Activated CD8-positive, alpha-beta T cell treated with anti-CD3 and anti-CD28 coated beads for 36 hours (primary cell): ENCODE data around the gene EFNA4. TPM values are rescaled to one million over a fixed set of nuclear protein-coding genes. Genes with fewer than 3 reads are reported as not detected.

Source experiments
- ATAC-seq: fragments of 200-7000 bp; cut with Tn5 transposase; one replicate; pipeline ENCODE4 v1.10.0; 2021; ENCODE audit warnings: mild to moderate bottlenecking, moderate library complexity
- CTCF ChIA-PET: fragments of 350-600 bp; sonication (Branson Sonifier 250); formaldehyde crosslinking; loops from one replicate; lab custom pipeline; 2021; ENCODE audit warnings: antibody characterized with exemption; lab: Charles Lee
- POLR2A ChIA-PET: fragments of 350-600 bp; sonication (Branson Sonifier 250); formaldehyde crosslinking; loops from one replicate; lab custom pipeline; 2021; ENCODE audit warnings: antibody characterized with exemption; lab: Charles Lee
- DNase-seq: peaks from one replicate; pipeline ENCODE4 v3.0.0-alpha.2; 2020
- H3K27ac Mint-ChIP-seq: one replicate; pipeline ENCODE4 v1.8.0; 2021; ENCODE audit warnings: mild to moderate bottlenecking, mixed read lengths
- H3K27me3 Mint-ChIP-seq: one replicate; pipeline ENCODE4 v1.8.0; 2021; ENCODE audit warnings: mixed read lengths
- H3K36me3 Mint-ChIP-seq: one replicate; pipeline ENCODE4 v1.8.0; 2021; ENCODE audit warnings: low read depth, mixed read lengths
- H3K4me1 Mint-ChIP-seq: one replicate; pipeline ENCODE4 v1.8.0; 2021; ENCODE audit warnings: low read depth, mixed read lengths
- H3K4me3 Mint-ChIP-seq: one replicate; pipeline ENCODE4 v1.8.0; 2021; ENCODE audit warnings: mild to moderate bottlenecking, moderate library complexity, mixed read lengths
- H3K9me3 Mint-ChIP-seq: one replicate; pipeline ENCODE4 v1.8.0; 2021; ENCODE audit warnings: mixed read lengths
- intact Hi-C: fragments of 100-400 bp; cut with micrococcal nuclease; formaldehyde crosslinking; loops from one replicate; pipeline ENCODE4 v1.10.0; 2022
- total RNA-seq, 2 experiments: library from RNA; stranded (reverse); gene quantifications; one replicate each; pipeline ENCODE4 v1.2.3, GENCODE V29; 2021
- TF ChIP-seq, protein P1 (sequence below): fragments of 200-600 bp; IDR thresholded peaks from one replicate; pipeline ENCODE4 v1.8.0; 2022; ENCODE audit warnings: antibody characterized with exemption, mild to moderate bottlenecking

EFNA4 gene
- total RNA-seq, 2 experiments from 2014 or later = 7.1 to 7.8 TPM

GRCh38 chr1:155108296-155108695 is 44.8 kb downstream of the EFNA4 start:
- DNase-seq = no peak
- Mint-ChIP-seq H3K4me3 (no peak overlapping the region), H3K4me1 (no peaks in the 10 kb centered on the region), H3K27me3 (no peaks in the 10 kb centered on the region), H3K36me3 (no peaks in the 10 kb centered on the region), H3K27ac (no peak overlapping the region), H3K9me3 (no peaks in the 10 kb centered on the region)
- POLR2A ChIA-PET = interaction anchor here (0.8 kb wide), 1 partner anchor 16 kb away, joined by 3 read pairs; no protein-coding TSS in a partner anchor
- TF ChIP-seq, protein P1, sequence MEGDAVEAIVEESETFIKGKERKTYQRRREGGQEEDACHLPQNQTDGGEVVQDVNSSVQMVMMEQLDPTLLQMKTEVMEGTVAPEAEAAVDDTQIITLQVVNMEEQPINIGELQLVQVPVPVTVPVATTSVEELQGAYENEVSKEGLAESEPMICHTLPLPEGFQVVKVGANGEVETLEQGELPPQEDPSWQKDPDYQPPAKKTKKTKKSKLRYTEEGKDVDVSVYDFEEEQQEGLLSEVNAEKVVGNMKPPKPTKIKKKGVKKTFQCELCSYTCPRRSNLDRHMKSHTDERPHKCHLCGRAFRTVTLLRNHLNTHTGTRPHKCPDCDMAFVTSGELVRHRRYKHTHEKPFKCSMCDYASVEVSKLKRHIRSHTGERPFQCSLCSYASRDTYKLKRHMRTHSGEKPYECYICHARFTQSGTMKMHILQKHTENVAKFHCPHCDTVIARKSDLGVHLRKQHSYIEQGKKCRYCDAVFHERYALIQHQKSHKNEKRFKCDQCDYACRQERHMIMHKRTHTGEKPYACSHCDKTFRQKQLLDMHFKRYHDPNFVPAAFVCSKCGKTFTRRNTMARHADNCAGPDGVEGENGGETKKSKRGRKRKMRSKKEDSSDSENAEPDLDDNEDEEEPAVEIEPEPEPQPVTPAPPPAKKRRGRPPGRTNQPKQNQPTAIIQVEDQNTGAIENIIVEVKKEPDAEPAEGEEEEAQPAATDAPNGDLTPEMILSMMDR = no peak
- CTCF ChIA-PET = interaction anchor here (0.9 to 2.3 kb wide), 3 partner anchors 17 to 59 kb away, joined by 3 to 8 read pairs (median 7); no protein-coding TSS in a partner anchor
- intact Hi-C loops = loop anchor here (5.0 kb wide), 1 partner anchor 59 kb away; no protein-coding TSS in a partner anchor
- ATAC-seq = no peak

DNA sequence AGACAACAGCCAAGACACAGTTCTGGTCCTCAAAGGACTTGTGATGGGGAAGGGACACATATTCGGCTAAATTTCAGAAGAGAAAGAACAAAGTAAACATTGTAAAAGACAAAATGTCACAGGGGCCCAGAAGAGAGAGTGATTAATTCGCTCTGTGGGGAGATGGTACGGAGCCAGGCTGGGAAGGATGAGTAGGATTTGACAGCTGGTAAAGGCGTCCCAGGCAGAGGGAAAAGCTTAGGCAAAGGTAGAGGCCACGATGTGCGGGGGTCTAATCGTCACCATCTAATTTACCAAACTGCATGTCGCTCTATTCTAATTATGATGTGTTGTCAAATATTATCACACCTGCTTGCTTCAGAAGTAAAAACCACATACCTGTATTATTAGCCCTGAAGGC is 46.8 kb downstream of the EFNA4 start:
- Mint-ChIP-seq H3K4me1 (no peaks in the 10 kb centered on the region), H3K36me3 (no peaks in the 10 kb centered on the region), H3K4me3 (no peak overlapping the region), H3K27me3 (no peaks in the 10 kb centered on the region), H3K9me3 (no peaks in the 10 kb centered on the region), H3K27ac (no peak overlapping the region)
- DNase-seq (no peak), ATAC-seq (no peak)
- intact Hi-C loops = no loop called here
- ChIA-PET POLR2A (no interaction called here), CTCF (interaction anchor here (0.7 to 2.7 kb wide), 2 partner anchors 19 to 21 kb away, joined by 3 to 11 read pairs; no protein-coding TSS in a partner anchor)
- TF ChIP-seq, protein P1 = no peak

DNA sequence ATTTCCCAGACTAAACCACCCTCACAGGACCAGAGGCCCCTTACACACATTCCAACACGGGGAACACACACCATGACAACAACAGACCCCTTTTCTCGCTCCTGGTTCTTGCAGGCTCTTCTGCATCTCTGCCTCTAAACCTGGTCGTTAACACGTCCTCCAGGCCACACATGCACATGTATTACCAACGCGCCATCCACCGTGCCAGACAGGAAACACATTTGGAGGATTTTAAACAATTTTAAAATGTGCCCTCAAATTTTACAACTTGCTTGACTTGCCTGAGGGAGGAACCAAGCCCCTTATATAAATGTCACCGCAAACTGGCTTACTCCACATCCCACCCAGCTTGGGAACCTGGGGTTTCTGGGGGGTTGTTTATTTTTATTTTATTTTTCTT is 47.3 kb downstream of the EFNA4 start:
- intact Hi-C loops = no loop called here
- TF ChIP-seq, protein P1 = no peak
- CTCF ChIA-PET = interaction anchor here (0.7 to 2.7 kb wide), 2 partner anchors 19 to 21 kb away, joined by 3 to 11 read pairs; no protein-coding TSS in a partner anchor
- DNase-seq = no peak
- Mint-ChIP-seq H3K4me3 (no peak overlapping the region), H3K27ac (no peak overlapping the region), H3K4me1 (no peaks in the 10 kb centered on the region), H3K9me3 (no peaks in the 10 kb centered on the region), H3K27me3 (no peaks in the 10 kb centered on the region), H3K36me3 (no peaks in the 10 kb centered on the region)
- POLR2A ChIA-PET = no interaction called here
- ATAC-seq = no peak

GRCh38 chr1:155113450-155113980 is 50.0 kb downstream of the EFNA4 start:
- no peaks in the 10 kb centered on the region for H3K9me3 Mint-ChIP-seq
- CTCF ChIA-PET = no interaction called here
- H3K36me3 Mint-ChIP-seq = no peaks in the 10 kb centered on the region
- H3K4me3 Mint-ChIP-seq = no peak overlapping the region
- no peak overlapping the region for H3K27ac Mint-ChIP-seq
- H3K27me3 Mint-ChIP-seq = peaks cover 3% of the 10 kb centered on the region
- TF ChIP-seq, protein P1 = no peak
- no peak for ATAC-seq
- DNase-seq = no peak
- no peaks in the 10 kb centered on the region for H3K4me1 Mint-ChIP-seq
- POLR2A ChIA-PET = no interaction called here
- intact Hi-C loops = no loop called here

- ChIA-PET CTCF (interaction anchor here (0.5 to 2.9 kb wide), 5 partner anchors 12 to 412 kb away, joined by 3 to 14 read pairs (median 5); partner anchors contain the start of gene KRTCAP2), POLR2A (interaction anchor here (1.2 to 1.3 kb wide), 2 partner anchors 12 to 26 kb away, joined by 3 read pairs; no protein-coding TSS in a partner anchor)
- H3K9me3 Mint-ChIP-seq = no peaks in the 10 kb centered on the region
- TF ChIP-seq, protein P1 = no peak
- H3K36me3 Mint-ChIP-seq = no peaks in the 10 kb centered on the region
- no peak overlapping the region for H3K27ac Mint-ChIP-seq
- ATAC-seq = no peak
- no peak for DNase-seq
- no peaks in the 10 kb centered on the region for H3K4me1 Mint-ChIP-seq
- H3K4me3 Mint-ChIP-seq = no peak overlapping the region
- H3K27me3 Mint-ChIP-seq = peaks cover 3% of the 10 kb centered on the region
- intact Hi-C loops = no loop called here
Measured at GRCh38 chr1:155116113-155116764, 52.7 kb downstream of the EFNA4 start.
